Tracheal epithelial cell (primary cell): Measurements from ENCODE around the gene IFT80. TPM values are rescaled to one million over a fixed set of nuclear protein-coding genes. Genes with fewer than 3 reads are reported as not detected.

Experiments
- total RNA-seq: library from RNA; depleted of rRNA; stranded (reverse); fragments of >200 nt; gene quantifications from 2 replicates; pipeline ENCODE4 v1.2.1, GENCODE V29; 2014

The IFT80 gene
- total RNA-seq = 13.7 and 19.4 TPM in 2 replicates

DNA sequence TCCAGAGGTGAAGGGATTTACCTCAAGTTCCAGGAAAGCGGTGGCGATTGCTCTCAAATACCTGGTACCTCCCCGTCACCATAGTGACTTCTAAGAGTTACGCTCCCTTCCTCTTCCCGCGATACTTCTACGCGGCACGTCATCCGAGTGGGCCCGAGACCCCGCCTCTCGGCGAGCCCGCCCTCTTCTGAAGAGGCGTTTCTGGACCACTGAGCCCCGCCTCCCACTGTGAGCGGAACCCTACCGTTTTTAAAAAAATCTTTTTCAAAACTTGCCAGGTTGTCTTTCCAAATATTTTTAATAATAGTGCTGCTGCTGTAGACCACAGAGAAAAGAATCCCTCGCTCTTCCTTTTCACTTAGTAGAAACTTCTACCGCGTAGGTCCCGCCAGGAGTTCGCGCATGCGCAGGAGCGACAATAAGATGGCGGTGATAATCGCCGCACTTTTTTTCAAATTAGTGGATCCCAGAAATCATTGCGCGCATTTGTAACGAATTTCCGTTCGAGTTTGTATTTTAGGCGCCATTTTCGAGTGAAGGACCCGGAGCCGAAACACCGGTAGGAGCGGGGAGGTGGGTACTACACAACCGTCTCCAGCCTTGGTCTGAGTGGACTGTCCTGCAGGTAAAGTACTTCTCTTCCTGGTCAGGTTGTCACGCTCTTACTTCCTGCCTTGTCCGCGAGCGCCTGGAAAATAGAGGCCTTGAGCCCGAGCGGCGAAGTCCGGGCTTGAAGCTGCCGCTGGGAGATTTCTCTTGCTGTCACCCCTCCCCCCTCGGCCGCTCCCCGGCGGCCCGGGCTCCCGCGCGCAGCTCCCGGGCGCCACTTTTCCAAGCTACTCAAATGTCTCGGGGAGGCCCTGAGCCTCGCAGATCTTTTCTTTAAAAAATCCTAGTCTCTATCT lies at the start of gene IFT80, which contains the start of gene SMC4:
IFT80 (minus strand) TSS at position 101 of the 905 bp plus-strand sequence. CDS start 14,625 bp downstream, outside the sequence.
SMC4 (plus strand) TSS at position 526 of the 905 bp plus-strand sequence. CDS start 1,177 bp downstream, outside the sequence.

DNA sequence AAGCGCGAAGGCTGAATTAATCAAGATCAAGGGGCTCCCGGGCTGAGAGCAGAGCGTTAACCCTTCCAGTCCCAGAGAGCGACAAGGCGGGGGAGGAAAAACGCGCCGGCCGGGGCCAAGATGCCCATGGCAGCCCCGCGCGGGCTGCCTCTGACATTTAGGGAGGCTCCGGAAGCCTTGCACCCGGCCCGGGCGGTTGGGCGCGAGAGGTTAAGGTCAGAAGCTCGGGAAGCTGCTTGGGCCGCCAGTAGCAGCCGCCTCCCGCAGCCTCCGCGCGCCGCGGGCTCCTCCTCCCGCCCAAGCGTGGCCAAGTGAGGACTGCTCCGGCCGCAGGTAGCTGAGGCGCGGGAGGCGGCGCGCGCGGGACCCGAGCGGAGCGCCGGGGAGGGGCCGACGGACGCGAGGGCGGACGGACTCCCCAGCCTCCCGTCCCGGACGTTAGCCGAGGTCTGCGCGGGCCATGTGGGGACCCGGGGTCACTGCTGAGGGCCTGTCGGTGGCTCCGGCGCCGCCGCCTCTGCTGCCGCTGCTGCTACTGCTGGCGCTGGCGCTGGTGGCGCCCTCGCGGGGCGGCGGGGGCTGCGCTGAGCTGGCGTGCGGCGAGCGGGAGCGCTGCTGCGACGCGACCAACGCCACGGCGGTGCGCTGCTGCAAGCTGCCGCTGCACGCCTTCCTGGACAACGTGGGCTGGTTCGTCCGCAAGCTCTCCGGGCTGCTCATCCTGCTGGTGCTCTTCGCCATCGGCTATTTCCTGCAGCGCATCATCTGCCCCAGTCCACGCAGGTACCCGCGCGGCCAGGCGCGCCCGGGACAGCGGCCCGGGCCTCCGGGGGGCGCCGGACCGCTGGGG lies 173.6 kb downstream of the IFT80 start, which contains the start of gene C3orf80:
C3orf80 (plus strand) TSS at position 247 of the 850 bp plus-strand sequence; CDS start at position 461, 214 bp downstream.

Other genes with a start within 250 kb of the IFT80 start
- gene C3orf80, start 173.8 kb downstream of the IFT80 start, total RNA-seq = under 0.01 TPM in 1 of 2 replicates, not detected in the other
- 11.1 and 13.2 TPM in 2 replicates for gene SMC4, start 425 bp upstream of the IFT80 start, total RNA-seq
- gene TRIM59, start 50.6 kb upstream of the IFT80 start, total RNA-seq = 7.5 and 9.2 TPM in 2 replicates
- gene KPNA4, start 166.3 kb upstream of the IFT80 start, total RNA-seq = 32.0 and 33.0 TPM in 2 replicates